ENCODE measurements around the gene PCNA. TPM values are rescaled to one million over a fixed set of nuclear protein-coding genes. Genes with fewer than 3 reads are reported as not detected.

The PCNA gene
- total and polyA plus RNA-seq, 10 of the 15 experiments (the other 5 are each of a cell fraction or from before 2014, with no cell fraction given) = 389 to 694 (median 540) TPM

DNA sequence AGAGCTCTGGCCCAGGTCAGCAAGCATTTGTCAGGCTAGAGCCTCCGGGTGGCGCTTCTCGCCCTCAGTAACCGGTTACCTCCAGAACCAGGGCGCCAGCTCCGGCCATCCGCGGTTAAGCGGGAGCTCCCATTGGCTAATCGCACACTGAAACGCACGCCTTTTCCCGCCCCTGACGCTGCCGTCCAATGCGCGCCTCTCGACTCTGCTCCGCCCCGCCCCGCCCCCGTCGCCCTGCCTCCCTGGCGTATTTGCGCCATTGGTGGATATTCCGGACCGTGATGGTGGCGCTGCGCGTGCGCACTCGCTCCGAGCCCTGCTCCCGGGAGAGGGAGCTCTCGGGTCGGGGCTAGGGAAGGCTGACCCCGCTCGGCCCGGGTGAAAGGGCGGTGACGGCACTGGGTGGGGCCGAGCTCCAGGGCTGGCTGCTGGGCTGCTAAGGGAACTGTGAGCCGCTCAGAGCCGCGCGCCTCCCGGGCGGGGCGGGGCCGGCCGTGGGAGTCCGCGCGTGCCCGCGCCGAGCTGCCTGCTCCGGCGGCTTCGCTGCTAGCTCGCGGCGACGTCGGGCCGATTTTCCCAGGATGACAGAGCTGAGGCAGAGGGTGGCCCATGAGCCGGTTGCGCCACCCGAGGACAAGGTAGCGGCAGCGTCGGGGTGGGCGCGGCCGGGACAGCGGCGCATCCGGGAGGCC is 6.9 kb upstream of the PCNA start, which contains the start of gene CDS2 (continued):
- TF ChIP-seq, protein P1, sequence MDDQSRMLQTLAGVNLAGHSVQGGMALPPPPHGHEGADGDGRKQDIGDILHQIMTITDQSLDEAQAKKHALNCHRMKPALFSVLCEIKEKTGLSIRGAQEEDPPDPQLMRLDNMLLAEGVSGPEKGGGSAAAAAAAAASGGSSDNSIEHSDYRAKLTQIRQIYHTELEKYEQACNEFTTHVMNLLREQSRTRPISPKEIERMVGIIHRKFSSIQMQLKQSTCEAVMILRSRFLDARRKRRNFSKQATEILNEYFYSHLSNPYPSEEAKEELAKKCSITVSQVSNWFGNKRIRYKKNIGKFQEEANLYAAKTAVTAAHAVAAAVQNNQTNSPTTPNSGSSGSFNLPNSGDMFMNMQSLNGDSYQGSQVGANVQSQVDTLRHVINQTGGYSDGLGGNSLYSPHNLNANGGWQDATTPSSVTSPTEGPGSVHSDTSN (IDR thresholded peaks at IDR 0.05; ENCODE audit: insufficient replicate concordance, low read depth, low read length) = no peak
- TF ChIP-seq, protein P2, sequence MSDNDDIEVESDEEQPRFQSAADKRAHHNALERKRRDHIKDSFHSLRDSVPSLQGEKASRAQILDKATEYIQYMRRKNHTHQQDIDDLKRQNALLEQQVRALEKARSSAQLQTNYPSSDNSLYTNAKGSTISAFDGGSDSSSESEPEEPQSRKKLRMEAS (IDR thresholded peaks at IDR 0.05; ENCODE audit: low read depth, low read length) = no peak; the same call in none of the 2 replicates
- TF ChIP-seq POU2F2 (IDR thresholded peaks at IDR 0.05; ENCODE audit: borderline replicate concordance, low read depth, low read length) = 0 out of 3 replicates have a peak, but pooled peaks have one; percentile 46
- TF ChIP-seq CEBPB (IDR thresholded peaks at IDR 0.05; ENCODE audit: borderline replicate concordance in 1 of 2, low read depth in 2 of 2, low read length in 2 of 2) = no peak
- TF ChIP-seq BMI1 (IDR thresholded peaks at IDR 0.05; ENCODE audit: borderline replicate concordance) = no peak
- no peak for TF ChIP-seq TCF12 (IDR thresholded peaks at IDR 0.05; ENCODE audit: low read depth, low read length)
- TF ChIP-seq SMARCA5 (IDR thresholded peaks at IDR 0.05) = peak; percentile 82
- TF ChIP-seq, protein P3, sequence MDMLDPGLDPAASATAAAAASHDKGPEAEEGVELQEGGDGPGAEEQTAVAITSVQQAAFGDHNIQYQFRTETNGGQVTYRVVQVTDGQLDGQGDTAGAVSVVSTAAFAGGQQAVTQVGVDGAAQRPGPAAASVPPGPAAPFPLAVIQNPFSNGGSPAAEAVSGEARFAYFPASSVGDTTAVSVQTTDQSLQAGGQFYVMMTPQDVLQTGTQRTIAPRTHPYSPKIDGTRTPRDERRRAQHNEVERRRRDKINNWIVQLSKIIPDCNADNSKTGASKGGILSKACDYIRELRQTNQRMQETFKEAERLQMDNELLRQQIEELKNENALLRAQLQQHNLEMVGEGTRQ (IDR thresholded peaks at IDR 0.05; ENCODE audit: borderline replicate concordance, low read depth, low read length) = no peak
- TF ChIP-seq YY1 (IDR thresholded peaks at IDR 0.05; ENCODE audit: low read depth, low read length) = peak; percentile 19; the same call in 1 of the 2 replicates
- TF ChIP-seq, protein P4, sequence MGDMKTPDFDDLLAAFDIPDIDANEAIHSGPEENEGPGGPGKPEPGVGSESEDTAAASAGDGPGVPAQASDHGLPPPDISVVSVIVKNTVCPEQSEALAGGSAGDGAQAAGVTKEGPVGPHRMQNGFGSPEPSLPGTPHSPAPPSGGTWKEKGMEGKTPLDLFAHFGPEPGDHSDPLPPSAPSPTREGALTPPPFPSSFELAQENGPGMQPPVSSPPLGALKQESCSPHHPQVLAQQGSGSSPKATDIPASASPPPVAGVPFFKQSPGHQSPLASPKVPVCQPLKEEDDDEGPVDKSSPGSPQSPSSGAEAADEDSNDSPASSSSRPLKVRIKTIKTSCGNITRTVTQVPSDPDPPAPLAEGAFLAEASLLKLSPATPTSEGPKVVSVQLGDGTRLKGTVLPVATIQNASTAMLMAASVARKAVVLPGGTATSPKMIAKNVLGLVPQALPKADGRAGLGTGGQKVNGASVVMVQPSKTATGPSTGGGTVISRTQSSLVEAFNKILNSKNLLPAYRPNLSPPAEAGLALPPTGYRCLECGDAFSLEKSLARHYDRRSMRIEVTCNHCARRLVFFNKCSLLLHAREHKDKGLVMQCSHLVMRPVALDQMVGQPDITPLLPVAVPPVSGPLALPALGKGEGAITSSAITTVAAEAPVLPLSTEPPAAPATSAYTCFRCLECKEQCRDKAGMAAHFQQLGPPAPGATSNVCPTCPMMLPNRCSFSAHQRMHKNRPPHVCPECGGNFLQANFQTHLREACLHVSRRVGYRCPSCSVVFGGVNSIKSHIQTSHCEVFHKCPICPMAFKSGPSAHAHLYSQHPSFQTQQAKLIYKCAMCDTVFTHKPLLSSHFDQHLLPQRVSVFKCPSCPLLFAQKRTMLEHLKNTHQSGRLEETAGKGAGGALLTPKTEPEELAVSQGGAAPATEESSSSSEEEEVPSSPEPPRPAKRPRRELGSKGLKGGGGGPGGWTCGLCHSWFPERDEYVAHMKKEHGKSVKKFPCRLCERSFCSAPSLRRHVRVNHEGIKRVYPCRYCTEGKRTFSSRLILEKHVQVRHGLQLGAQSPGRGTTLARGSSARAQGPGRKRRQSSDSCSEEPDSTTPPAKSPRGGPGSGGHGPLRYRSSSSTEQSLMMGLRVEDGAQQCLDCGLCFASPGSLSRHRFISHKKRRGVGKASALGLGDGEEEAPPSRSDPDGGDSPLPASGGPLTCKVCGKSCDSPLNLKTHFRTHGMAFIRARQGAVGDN (IDR thresholded peaks at IDR 0.05) = no peak; the same call in none of the 2 replicates
- TF ChIP-seq POLR2AphosphoS5 (IDR thresholded peaks at IDR 0.05; ENCODE audit: low read length) = no peak
- TF ChIP-seq BACH1 (IDR thresholded peaks at IDR 0.05; ENCODE audit: borderline replicate concordance) = peak; percentile 94
- TF ChIP-seq, protein P5, sequence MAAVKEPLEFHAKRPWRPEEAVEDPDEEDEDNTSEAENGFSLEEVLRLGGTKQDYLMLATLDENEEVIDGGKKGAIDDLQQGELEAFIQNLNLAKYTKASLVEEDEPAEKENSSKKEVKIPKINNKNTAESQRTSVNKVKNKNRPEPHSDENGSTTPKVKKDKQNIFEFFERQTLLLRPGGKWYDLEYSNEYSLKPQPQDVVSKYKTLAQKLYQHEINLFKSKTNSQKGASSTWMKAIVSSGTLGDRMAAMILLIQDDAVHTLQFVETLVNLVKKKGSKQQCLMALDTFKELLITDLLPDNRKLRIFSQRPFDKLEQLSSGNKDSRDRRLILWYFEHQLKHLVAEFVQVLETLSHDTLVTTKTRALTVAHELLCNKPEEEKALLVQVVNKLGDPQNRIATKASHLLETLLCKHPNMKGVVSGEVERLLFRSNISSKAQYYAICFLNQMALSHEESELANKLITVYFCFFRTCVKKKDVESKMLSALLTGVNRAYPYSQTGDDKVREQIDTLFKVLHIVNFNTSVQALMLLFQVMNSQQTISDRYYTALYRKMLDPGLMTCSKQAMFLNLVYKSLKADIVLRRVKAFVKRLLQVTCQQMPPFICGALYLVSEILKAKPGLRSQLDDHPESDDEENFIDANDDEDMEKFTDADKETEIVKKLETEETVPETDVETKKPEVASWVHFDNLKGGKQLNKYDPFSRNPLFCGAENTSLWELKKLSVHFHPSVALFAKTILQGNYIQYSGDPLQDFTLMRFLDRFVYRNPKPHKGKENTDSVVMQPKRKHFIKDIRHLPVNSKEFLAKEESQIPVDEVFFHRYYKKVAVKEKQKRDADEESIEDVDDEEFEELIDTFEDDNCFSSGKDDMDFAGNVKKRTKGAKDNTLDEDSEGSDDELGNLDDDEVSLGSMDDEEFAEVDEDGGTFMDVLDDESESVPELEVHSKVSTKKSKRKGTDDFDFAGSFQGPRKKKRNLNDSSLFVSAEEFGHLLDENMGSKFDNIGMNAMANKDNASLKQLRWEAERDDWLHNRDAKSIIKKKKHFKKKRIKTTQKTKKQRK (IDR thresholded peaks at IDR 0.05; ENCODE audit: low read depth, low read length) = no peak
- TF ChIP-seq LARP7 (IDR thresholded peaks at IDR 0.05) = peak; percentile 99
- no peak for TF ChIP-seq NR2C2 (IDR thresholded peaks at IDR 0.05; ENCODE audit: borderline replicate concordance, control insufficient read depth, insufficient read length, low read depth)
- TF ChIP-seq, protein P6, sequence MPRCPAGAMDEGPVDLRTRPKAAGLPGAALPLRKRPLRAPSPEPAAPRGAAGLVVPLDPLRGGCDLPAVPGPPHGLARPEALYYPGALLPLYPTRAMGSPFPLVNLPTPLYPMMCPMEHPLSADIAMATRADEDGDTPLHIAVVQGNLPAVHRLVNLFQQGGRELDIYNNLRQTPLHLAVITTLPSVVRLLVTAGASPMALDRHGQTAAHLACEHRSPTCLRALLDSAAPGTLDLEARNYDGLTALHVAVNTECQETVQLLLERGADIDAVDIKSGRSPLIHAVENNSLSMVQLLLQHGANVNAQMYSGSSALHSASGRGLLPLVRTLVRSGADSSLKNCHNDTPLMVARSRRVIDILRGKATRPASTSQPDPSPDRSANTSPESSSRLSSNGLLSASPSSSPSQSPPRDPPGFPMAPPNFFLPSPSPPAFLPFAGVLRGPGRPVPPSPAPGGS (IDR thresholded peaks at IDR 0.05; ENCODE audit: borderline replicate concordance, insufficient read depth, low read depth, low read length, poor library complexity, severe bottlenecking) = peak; percentile 12
- no peak for TF ChIP-seq CHD4 (IDR thresholded peaks at IDR 0.05)
